ENCODE measurements around the gene TMEM126B. TPM values are rescaled to one million over a fixed set of nuclear protein-coding genes. Genes with fewer than 3 reads are reported as not detected.
A peak's percentile ranks its signal among the peaks of the same experiment; 100 is the strongest.

Gene TMEM126B
- total and polyA plus RNA-seq, 4 donors, result 52.9 to 129 (median 65.1) TPM

- peaks cover 0 to 3% (median 0%) of the 10 kb centered on the region in 4 donors for H3K36me3 ChIP-seq (ENCODE audit: control insufficient read depth in 4 of 4, insufficient read depth in 4 of 4, low read length in 4 of 4)
- H3K9me3 ChIP-seq (ENCODE audit: control insufficient read depth in 4 of 4, insufficient read depth in 3 of 4, low read length in 3 of 4), result no peaks in the 10 kb centered on the region
- WGBS, 2 donors, result 0 to 1% methylated on average over 23 of the region's 23 CpGs
- H3K27ac ChIP-seq (ENCODE audit: low read depth in 1 of 2, low read length in 1 of 2), result peak within 1 kb of the TSS; percentile 88 to 96
- no peak for TF ChIP-seq CTCF (IDR thresholded peaks at IDR 0.05; ENCODE audit: control extremely low read depth, extremely low read depth)
- peak within 1 kb of the TSS; percentile 67 for H3K4me3 ChIP-seq
- H3K9ac ChIP-seq (ENCODE audit: insufficient read depth in 1 of 2, low read length in 2 of 2), result peak within 1 kb of the TSS; percentile 56 to 94
- H3K27me3 ChIP-seq (ENCODE audit: control insufficient read depth in 3 of 3, insufficient read depth in 3 of 3, low read length in 2 of 3), result no peaks in the 10 kb centered on the region
- DNase-seq, result peak; percentile 40 to 74 (median 68)
- ATAC-seq (ENCODE audit: insufficient read depth, low FRiP score), result peak; percentile 9
- H3K4me1 ChIP-seq (ENCODE audit: control insufficient read depth in 5 of 5, insufficient read depth in 5 of 5, low read length in 5 of 5), result peaks cover 0 to 37% (median 10%) of the 10 kb centered on the region in 5 donors
Measured at GRCh38 chr11:85627332-85627997, 928 bp upstream of the TMEM126B start, which contains the start of gene DLG2. TSS of gene DLG2 (minus strand) at chr11:85627344.

DNA sequence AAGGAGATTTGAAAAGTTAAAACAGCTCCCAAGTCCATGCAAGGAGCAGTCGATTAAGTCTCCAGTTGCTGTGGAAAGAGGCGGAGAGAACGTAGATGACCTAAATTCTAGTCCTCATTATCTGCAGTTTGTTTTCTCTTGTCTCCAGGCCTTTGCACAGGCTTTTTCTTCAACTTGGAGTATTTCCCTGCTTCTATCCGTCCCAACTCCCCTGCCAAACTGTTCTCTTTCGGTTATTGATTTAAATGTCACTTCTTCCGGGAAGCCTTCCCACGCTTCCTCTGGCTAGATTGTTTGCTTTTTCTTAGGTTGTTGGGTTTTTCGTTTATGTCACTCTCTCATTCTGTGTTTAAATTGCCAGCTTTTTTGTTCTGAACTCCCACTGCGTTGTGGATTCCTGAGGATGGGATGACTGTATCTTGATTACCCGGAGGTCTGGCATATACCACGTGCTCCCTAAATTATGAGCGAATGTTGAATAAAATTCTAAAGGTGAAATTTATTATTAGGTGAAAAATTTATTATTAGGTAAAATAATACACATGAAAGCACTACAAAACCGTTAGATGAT, 463 bp downstream of the TMEM126B start:
- peak; percentile 6 for ATAC-seq (ENCODE audit: insufficient read depth, low FRiP score)
- Histone ChIP-seq H3K4me1 (ENCODE audit: control insufficient read depth in 5 of 5, insufficient read depth in 5 of 5, low read length in 5 of 5) (peaks cover 0 to 37% (median 10%) of the 10 kb centered on the region in 5 donors), H3K4me3 (peak overlapping the region; percentile 68), H3K9ac (ENCODE audit: insufficient read depth in 1 of 2, low read length in 2 of 2) (peak overlapping the region; percentile 71 to 78), H3K27me3 (ENCODE audit: control insufficient read depth in 3 of 3, insufficient read depth in 3 of 3, low read length in 2 of 3) (no peaks in the 10 kb centered on the region), H3K36me3 (ENCODE audit: control insufficient read depth in 4 of 4, insufficient read depth in 4 of 4, low read length in 4 of 4) (peaks cover 0 to 4% (median 0%) of the 10 kb centered on the region in 4 donors), H3K9me3 (ENCODE audit: control insufficient read depth in 4 of 4, insufficient read depth in 3 of 4, low read length in 3 of 4) (no peaks in the 10 kb centered on the region), H3K27ac (ENCODE audit: low read depth in 1 of 2, low read length in 1 of 2) (peak overlapping the region; percentile 58 to 76)
- 1% methylated on average over 13 of the region's 13 CpGs for WGBS, 2 donors
- TF ChIP-seq CTCF (IDR thresholded peaks at IDR 0.05; ENCODE audit: control extremely low read depth, extremely low read depth), result no peak
- no peak for DNase-seq

DNA sequence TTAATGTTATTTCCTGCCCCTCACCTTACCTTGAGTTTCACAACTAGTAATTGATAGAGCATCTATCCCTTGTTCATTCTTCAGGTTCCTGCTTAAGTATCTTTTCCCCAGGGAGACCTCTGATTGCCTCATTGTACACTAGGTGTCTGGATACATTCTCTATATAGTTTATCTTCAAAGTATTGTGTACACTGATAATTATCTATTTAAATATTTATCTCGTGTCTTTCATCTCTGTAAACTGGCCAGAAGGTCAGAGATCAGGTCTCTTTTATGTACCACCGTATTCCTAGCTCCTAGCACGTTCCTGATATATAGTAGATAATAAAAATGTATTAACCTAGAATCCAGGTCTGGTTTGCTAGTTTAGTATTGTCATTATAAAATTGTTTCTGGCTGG, 6.4 kb downstream of the TMEM126B start:
- no peak for DNase-seq
- Histone ChIP-seq H3K36me3 (ENCODE audit: control insufficient read depth in 4 of 4, insufficient read depth in 4 of 4, low read length in 4 of 4) (peaks cover 4 to 15% (median 9%) of the 10 kb centered on the region in 4 donors), H3K27ac (ENCODE audit: low read depth in 1 of 2, low read length in 1 of 2) (no peak overlapping the region), H3K9ac (ENCODE audit: insufficient read depth in 1 of 2, low read length in 2 of 2) (no peak overlapping the region), H3K27me3 (ENCODE audit: control insufficient read depth in 3 of 3, insufficient read depth in 3 of 3, low read length in 2 of 3) (no peaks in the 10 kb centered on the region), H3K4me3 (no peak overlapping the region), H3K9me3 (ENCODE audit: control insufficient read depth in 4 of 4, insufficient read depth in 3 of 4, low read length in 3 of 4) (no peaks in the 10 kb centered on the region), H3K4me1 (ENCODE audit: control insufficient read depth in 5 of 5, insufficient read depth in 5 of 5, low read length in 5 of 5) (peaks cover 0 to 4% (median 0%) of the 10 kb centered on the region in 5 donors)
- no peak for TF ChIP-seq CTCF (IDR thresholded peaks at IDR 0.05; ENCODE audit: control extremely low read depth, extremely low read depth)
- 61 to 82% methylated on average over 3 of the region's 3 CpGs for WGBS, 2 donors
- no peak for ATAC-seq (ENCODE audit: insufficient read depth, low FRiP score)
